Thoracic aorta (tissue), 2 donors: ENCODE results near the gene MFSD8. TPM values are rescaled to one million over a fixed set of nuclear protein-coding genes. Genes with fewer than 3 reads are reported as not detected.
"Not testable (repeated sequence)": the region's sequence is repeated elsewhere in the genome, so short reads cannot be mapped to it uniquely, and the experiment has no call there.

Experiments used
- ATAC-seq: fragments of 150-250 bp; one replicate; pipeline ENCODE4 v1.8.0; 2017; ENCODE audit warnings: low read depth; ENCODE audit not compliant: insufficient number of reproducible peaks, low FRiP score
- DNase-seq: peaks from one replicate; pipeline ENCODE4 v3.0.0-alpha.2; 2020; ENCODE audit warnings: low spot score
- H3K27ac ChIP-seq, 2 donors: fragments of 200-600 bp; sonication (generic); 1 replicate in 1 of 2; 2 replicates in 1 of 2; pipeline ENCODE4 v1.5.1; 2016; ENCODE audit warnings: mild to moderate bottlenecking in 2 of 2, moderate library complexity in 2 of 2
- H3K27me3 ChIP-seq: fragments of 200-600 bp; sonication (generic); replicated peaks from 2 replicates; pipeline ENCODE4 v1.6.0; 2016; ENCODE audit warnings: mild to moderate bottlenecking; ENCODE audit not compliant: insufficient read depth
- H3K36me3 ChIP-seq: fragments of 200-600 bp; sonication (generic); one replicate; pipeline ENCODE4 v1.5.1; 2016
- H3K4me1 ChIP-seq, 2 donors: fragments of 200-600 bp; sonication (generic); 1 replicate in 1 of 2; 2 replicates in 1 of 2; pipeline versions ENCODE4 v1.5.1 to v1.6.0; 2016; ENCODE audit warnings: low read depth in 2 of 2, mild to moderate bottlenecking in 1 of 2; ENCODE audit not compliant: control insufficient read depth in 1 of 2
- H3K4me3 ChIP-seq: fragments of 200-600 bp; sonication (generic); 2 replicates; pipeline ENCODE4 v1.5.1; 2016; ENCODE audit warnings: mild to moderate bottlenecking
- H3K9me3 ChIP-seq: fragments of 200-600 bp; sonication (generic); 2 replicates; pipeline ENCODE4 v1.5.1; 2016
- total RNA-seq, 2 donors: library from RNA; depleted of rRNA; stranded (reverse); fragments of >200 nt; gene quantifications; one replicate each; pipeline versions ENCODE4 v1.1.0 to v1.2.3, GENCODE V29; 2016
- TF ChIP-seq, protein P1 (sequence below): fragments of 200-600 bp; sonication (generic); IDR thresholded peaks from one replicate; pipeline ENCODE4 v1.5.1; 2019; ENCODE audit warnings: antibody characterized with exemption

MFSD8 gene, protein sequence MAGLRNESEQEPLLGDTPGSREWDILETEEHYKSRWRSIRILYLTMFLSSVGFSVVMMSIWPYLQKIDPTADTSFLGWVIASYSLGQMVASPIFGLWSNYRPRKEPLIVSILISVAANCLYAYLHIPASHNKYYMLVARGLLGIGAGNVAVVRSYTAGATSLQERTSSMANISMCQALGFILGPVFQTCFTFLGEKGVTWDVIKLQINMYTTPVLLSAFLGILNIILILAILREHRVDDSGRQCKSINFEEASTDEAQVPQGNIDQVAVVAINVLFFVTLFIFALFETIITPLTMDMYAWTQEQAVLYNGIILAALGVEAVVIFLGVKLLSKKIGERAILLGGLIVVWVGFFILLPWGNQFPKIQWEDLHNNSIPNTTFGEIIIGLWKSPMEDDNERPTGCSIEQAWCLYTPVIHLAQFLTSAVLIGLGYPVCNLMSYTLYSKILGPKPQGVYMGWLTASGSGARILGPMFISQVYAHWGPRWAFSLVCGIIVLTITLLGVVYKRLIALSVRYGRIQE
- 10 to 100 TPM; 28.2 to 30.7 TPM for total RNA-seq

DNA sequence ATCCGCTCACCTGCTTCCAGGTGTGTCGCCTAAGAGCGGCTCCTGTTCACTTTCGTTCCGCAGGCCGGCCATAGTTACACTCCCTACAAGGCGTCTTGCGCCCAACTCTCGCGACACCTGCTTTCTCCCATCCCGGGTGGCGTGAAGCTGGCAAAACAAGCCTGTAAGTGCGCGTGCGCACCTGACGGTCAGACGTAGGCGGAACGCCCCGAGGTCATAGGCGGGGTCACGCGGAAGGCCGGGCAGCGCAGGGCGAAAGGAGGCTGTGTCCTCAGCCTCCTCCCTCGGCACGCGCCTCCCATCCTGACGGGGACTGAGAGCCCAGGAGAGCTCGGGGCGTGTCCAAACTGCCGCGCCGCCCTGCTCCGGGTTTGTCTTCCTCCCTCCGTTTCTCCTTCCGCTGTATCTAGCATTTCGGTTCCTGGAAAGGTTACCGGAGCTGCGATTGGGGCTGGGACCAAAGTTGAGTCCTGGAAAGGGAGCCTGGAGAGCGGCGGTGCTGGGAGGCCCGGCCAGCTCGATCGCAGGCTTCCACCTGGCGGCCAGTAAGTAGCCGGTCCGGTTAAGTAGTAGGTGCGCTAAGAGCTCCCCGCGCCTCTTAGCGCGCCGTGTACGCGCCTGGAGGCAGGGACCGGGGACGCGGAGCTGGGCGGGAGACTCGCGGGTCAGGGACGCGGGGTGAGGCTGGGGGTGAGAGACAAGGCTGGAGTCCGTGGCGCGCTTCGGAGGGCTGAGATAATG is at the start of gene MFSD8, which contains the start of gene ABHD18:
Gene MFSD8, minus strand, starts transcription at position 112 of the 741 bp plus-strand sequence. Its CDS starts 40 bp downstream, at position 72.
Gene ABHD18, plus strand, starts transcription at position 345 of the 741 bp plus-strand sequence. CDS start 17,550 bp downstream, outside the sequence.
- Histone ChIP-seq H3K4me3 (peak within 1 kb of the TSS; percentile 91), H3K27ac (peak within 1 kb of the TSS; percentile 93), H3K9me3 (no peaks in the 10 kb centered on the region), H3K27me3 (no peaks in the 10 kb centered on the region), H3K4me1 (peaks cover 3 to 26% of the 10 kb centered on the region in 2 donors), H3K36me3 (no peaks in the 10 kb centered on the region)
- DNase-seq = peak; percentile 96
- TF ChIP-seq, protein P1, sequence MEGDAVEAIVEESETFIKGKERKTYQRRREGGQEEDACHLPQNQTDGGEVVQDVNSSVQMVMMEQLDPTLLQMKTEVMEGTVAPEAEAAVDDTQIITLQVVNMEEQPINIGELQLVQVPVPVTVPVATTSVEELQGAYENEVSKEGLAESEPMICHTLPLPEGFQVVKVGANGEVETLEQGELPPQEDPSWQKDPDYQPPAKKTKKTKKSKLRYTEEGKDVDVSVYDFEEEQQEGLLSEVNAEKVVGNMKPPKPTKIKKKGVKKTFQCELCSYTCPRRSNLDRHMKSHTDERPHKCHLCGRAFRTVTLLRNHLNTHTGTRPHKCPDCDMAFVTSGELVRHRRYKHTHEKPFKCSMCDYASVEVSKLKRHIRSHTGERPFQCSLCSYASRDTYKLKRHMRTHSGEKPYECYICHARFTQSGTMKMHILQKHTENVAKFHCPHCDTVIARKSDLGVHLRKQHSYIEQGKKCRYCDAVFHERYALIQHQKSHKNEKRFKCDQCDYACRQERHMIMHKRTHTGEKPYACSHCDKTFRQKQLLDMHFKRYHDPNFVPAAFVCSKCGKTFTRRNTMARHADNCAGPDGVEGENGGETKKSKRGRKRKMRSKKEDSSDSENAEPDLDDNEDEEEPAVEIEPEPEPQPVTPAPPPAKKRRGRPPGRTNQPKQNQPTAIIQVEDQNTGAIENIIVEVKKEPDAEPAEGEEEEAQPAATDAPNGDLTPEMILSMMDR = peak; percentile 45
- peak; percentile 99 for ATAC-seq

DNA sequence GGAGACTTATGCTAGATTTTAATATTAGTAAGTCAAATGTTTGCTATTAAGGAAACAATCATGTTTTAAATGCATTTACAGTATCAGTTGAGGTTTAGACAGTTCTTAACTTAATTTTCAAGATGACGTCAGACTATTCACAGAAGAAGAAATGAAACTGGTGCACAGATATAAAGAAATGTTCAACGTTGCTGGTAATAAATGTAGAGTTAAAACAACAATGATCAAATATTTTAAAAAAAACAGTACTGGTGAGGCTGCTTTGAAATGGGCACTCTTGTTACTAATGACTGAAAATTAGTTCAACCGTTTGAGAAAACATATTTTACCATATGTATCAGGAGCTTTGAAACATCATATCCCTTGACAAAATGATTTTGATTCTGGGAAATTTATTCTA is 44.5 kb upstream of the MFSD8 start:
- ATAC-seq (no peak), DNase-seq (no peak)
- H3K27ac ChIP-seq = no peak overlapping the region
- no peaks in the 10 kb centered on the region for H3K27me3 ChIP-seq
- no peak overlapping the region for H3K4me3 ChIP-seq
- H3K36me3 ChIP-seq = no peaks in the 10 kb centered on the region
- H3K4me1 ChIP-seq = no peaks in the 10 kb centered on the region
- H3K9me3 ChIP-seq = no peaks in the 10 kb centered on the region
- TF ChIP-seq, protein P1 = no peak

DNA sequence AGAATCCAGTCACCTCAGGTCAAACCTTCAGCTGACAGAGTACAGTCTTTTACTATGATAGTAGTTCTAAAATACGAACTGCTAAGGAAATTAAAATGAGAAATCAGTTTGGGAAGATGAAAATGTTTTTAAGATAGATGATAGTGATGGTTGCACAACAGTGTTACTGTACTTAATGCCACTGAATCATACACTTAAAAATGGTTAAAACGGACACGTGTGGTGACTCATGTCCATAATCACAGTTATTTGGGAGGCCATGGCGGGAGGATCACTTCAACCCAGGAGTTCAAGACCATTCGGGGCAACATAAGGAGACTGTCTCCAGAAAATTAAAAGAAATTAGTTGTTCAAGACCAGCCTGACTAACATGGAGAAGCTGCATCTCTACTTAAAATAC is 41.6 kb upstream of the MFSD8 start:
- TF ChIP-seq, protein P1 = no peak
- H3K4me3 ChIP-seq = no peak overlapping the region
- H3K27me3 ChIP-seq = no peaks in the 10 kb centered on the region
- no peaks in the 10 kb centered on the region for H3K36me3 ChIP-seq
- no peaks in the 10 kb centered on the region for H3K9me3 ChIP-seq
- no peaks in the 10 kb centered on the region for H3K4me1 ChIP-seq
- ATAC-seq (no peak), DNase-seq (no peak)
- H3K27ac ChIP-seq = no peak overlapping the region

DNA sequence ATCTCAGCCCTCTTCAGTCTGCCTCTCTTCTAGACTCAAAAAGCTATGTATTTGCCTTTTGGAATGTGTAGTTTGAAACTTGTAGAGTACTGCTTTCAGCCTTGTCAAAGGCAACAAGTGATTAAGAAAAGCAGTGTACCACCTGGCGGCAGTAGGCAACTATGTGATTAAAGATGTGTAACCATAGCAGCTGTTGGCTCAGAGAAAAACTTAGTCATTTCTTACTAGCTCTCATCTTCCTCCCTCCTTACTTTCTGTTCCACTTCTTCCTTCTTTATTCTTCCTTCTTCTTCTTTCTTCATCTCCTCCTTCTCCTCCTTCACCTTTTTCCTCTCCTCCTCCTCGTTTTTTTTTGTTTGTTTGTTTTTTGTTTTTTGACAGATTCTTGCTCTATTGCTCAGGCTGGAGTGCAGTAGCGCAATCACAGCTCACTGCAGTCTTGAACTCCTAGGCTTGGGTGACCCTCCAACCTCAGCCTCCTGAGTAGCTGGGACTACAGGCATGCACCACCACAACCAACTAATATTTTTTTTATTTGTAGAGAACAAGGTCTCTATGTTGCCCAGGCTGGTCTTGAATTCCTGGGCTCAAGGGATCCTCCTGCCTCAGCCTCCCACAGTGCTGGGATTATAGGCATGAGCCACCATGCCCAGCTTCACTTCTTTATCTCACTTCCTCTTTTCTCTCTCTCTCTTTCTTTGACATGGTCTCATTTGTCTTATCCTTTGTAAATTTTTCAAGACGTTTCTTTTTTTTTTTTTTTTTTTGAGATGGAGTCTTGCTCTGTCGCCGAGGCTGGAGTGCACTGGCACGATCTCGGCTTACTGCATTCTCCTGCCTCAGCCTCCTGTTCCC is 32.8 kb upstream of the MFSD8 start:
- Histone ChIP-seq H3K9me3 (peaks cover 7% of the 10 kb centered on the region), H3K27me3 (no peaks in the 10 kb centered on the region), H3K36me3 (peaks cover 8% of the 10 kb centered on the region), H3K4me3 (no peak overlapping the region), H3K27ac (no peak overlapping the region), H3K4me1 (no peaks in the 10 kb centered on the region)
- TF ChIP-seq, protein P1 = no peak
- DNase-seq = no peak
- ATAC-seq = no peak

- H3K4me1 ChIP-seq, DNase-seq, H3K9me3 ChIP-seq: not testable (repeated sequence)
These were observed 31.5 kb upstream of the MFSD8 start for GRCh38 chr4:127996521-127996920.

More at GRCh38 chr4:127996521-127996920, 31.5 kb upstream of the MFSD8 start:
- ATAC-seq, H3K4me3 ChIP-seq, H3K27ac ChIP-seq, H3K36me3 ChIP-seq, H3K27me3 ChIP-seq: not testable (repeated sequence)
